Measurements from ENCODE around the gene PDE4B.

Gene PDE4B

GRCh38 chr1:66304128-66304527, 511.4 kb downstream of the PDE4B start:
- no peak for TF ChIP-seq CTCF (IDR thresholded peaks at IDR 0.05; ENCODE audit: insufficient read depth, low read length, poor library complexity, severe bottlenecking)
- no peak overlapping the region for H3K4me3 ChIP-seq (replicated peaks; ENCODE audit: low read depth, low read length)
- no peaks in the 10 kb centered on the region for H3K36me3 ChIP-seq (ENCODE audit: control insufficient read depth, insufficient read depth, low read length)
- H3K27me3 ChIP-seq (replicated peaks; ENCODE audit: control insufficient read depth, insufficient read depth, low read length): no peaks in the 10 kb centered on the region
- DNase-seq (ENCODE audit: extremely low read depth, insufficient read length): no peak

- no peaks in the 10 kb centered on the region for H3K27me3 ChIP-seq (replicated peaks; ENCODE audit: control insufficient read depth, insufficient read depth, low read length)
- DNase-seq (ENCODE audit: extremely low read depth, insufficient read length): no peak
- H3K36me3 ChIP-seq (ENCODE audit: control insufficient read depth, insufficient read depth, low read length): no peaks in the 10 kb centered on the region
- H3K4me3 ChIP-seq (replicated peaks; ENCODE audit: low read depth, low read length): no peak overlapping the region
- no peak for TF ChIP-seq CTCF (IDR thresholded peaks at IDR 0.05; ENCODE audit: insufficient read depth, low read length, poor library complexity, severe bottlenecking)
These were observed 513.2 kb downstream of the PDE4B start for GRCh38 chr1:66305927-66306326.

GRCh38 chr1:66309006-66309741, 516.5 kb downstream of the PDE4B start:
- no peaks in the 10 kb centered on the region for H3K27me3 ChIP-seq (replicated peaks; ENCODE audit: control insufficient read depth, insufficient read depth, low read length)
- DNase-seq (ENCODE audit: extremely low read depth, insufficient read length): no peak
- H3K36me3 ChIP-seq (ENCODE audit: control insufficient read depth, insufficient read depth, low read length): no peaks in the 10 kb centered on the region
- no peak for TF ChIP-seq CTCF (IDR thresholded peaks at IDR 0.05; ENCODE audit: insufficient read depth, low read length, poor library complexity, severe bottlenecking)
- H3K4me3 ChIP-seq (replicated peaks; ENCODE audit: low read depth, low read length): no peak overlapping the region

GRCh38 chr1:66311092-66311491, 518.4 kb downstream of the PDE4B start:
- Histone ChIP-seq H3K4me3 (replicated peaks; ENCODE audit: low read depth, low read length) (no peak overlapping the region), H3K36me3 (ENCODE audit: control insufficient read depth, insufficient read depth, low read length) (no peaks in the 10 kb centered on the region), H3K27me3 (replicated peaks; ENCODE audit: control insufficient read depth, insufficient read depth, low read length) (no peaks in the 10 kb centered on the region)
- DNase-seq (ENCODE audit: extremely low read depth, insufficient read length): no peak
- no peak for TF ChIP-seq CTCF (IDR thresholded peaks at IDR 0.05; ENCODE audit: insufficient read depth, low read length, poor library complexity, severe bottlenecking)

- H3K27me3 ChIP-seq (replicated peaks; ENCODE audit: control insufficient read depth, insufficient read depth, low read length): no peaks in the 10 kb centered on the region
- H3K4me3 ChIP-seq (replicated peaks; ENCODE audit: low read depth, low read length): no peak overlapping the region
- TF ChIP-seq CTCF (IDR thresholded peaks at IDR 0.05; ENCODE audit: insufficient read depth, low read length, poor library complexity, severe bottlenecking): no peak
- H3K36me3 ChIP-seq (ENCODE audit: control insufficient read depth, insufficient read depth, low read length): no peaks in the 10 kb centered on the region
- DNase-seq (ENCODE audit: extremely low read depth, insufficient read length): no peak
These were observed 518.9 kb downstream of the PDE4B start for GRCh38 chr1:66311628-66312027.
